ENCODE results near the gene MRM2. TPM values are rescaled to one million over a fixed set of nuclear protein-coding genes. Genes with fewer than 3 reads are reported as not detected.
"Not testable (repeated sequence)": the region's sequence is repeated elsewhere in the genome, so short reads cannot be mapped to it uniquely, and the experiment has no call there.

Gene MRM2
- polyA plus RNA-seq, 2 of the 4 experiments (the other 2 are of a cell fraction): 35.6 to 44.0 TPM

DNA sequence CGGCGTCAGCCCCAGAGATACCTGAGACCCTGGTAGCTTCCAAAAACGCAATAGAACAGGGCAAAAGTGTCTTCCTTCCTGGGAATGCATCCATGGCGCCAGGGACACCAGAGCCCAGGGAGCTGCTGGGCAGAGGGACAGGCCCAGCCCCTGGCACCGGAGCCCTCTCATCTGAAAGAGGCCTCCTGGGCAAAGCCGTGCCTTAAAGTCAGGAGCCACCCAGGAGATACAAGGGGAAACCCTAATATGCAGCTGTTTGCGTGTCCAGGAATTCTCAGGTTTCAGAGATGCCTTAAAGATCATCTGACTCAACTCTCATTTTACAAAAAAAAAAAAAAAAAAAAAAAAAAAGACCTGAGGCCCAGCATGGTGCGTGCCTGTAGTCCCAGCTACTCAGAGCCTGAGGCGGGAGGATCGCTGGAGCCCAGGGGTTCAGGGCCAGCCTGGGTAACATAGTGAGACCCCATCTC lies 28.0 kb upstream of the MRM2 start:
- peaks cover 9% of the 10 kb centered on the region for H3K4me1 ChIP-seq
- ATAC-seq (peak in 1 of 2 experiments; percentile 11; a peak in 2 of 6 replicates), FAIRE-seq (no peak), DNase-seq (ENCODE audit: low read depth in 1 of 2, low spot score in 1 of 2) (no peak)
- CTCF ChIA-PET: no interaction called here
- H3K4me3 ChIP-seq: no peak overlapping the region
- no peak for TF ChIP-seq EHMT2 (IDR thresholded peaks at IDR 0.05; ENCODE audit: low read depth)
- TF ChIP-seq, protein P1, sequence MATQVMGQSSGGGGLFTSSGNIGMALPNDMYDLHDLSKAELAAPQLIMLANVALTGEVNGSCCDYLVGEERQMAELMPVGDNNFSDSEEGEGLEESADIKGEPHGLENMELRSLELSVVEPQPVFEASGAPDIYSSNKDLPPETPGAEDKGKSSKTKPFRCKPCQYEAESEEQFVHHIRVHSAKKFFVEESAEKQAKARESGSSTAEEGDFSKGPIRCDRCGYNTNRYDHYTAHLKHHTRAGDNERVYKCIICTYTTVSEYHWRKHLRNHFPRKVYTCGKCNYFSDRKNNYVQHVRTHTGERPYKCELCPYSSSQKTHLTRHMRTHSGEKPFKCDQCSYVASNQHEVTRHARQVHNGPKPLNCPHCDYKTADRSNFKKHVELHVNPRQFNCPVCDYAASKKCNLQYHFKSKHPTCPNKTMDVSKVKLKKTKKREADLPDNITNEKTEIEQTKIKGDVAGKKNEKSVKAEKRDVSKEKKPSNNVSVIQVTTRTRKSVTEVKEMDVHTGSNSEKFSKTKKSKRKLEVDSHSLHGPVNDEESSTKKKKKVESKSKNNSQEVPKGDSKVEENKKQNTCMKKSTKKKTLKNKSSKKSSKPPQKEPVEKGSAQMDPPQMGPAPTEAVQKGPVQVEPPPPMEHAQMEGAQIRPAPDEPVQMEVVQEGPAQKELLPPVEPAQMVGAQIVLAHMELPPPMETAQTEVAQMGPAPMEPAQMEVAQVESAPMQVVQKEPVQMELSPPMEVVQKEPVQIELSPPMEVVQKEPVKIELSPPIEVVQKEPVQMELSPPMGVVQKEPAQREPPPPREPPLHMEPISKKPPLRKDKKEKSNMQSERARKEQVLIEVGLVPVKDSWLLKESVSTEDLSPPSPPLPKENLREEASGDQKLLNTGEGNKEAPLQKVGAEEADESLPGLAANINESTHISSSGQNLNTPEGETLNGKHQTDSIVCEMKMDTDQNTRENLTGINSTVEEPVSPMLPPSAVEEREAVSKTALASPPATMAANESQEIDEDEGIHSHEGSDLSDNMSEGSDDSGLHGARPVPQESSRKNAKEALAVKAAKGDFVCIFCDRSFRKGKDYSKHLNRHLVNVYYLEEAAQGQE (IDR thresholded peaks at IDR 0.05): no peak
- TF ChIP-seq HDAC2 (IDR thresholded peaks at IDR 0.05): no peak
- TF ChIP-seq ZFP36 (IDR thresholded peaks at IDR 0.05; ENCODE audit: borderline replicate concordance, partially characterized antibody): no peak
- no peak for TF ChIP-seq NFE2L2 (conservative IDR thresholded peaks at IDR 0.05; ENCODE audit: low read length)
- TF ChIP-seq RNF2 (IDR thresholded peaks at IDR 0.05; ENCODE audit: borderline replicate concordance, low read depth): no peak
- no peak for TF ChIP-seq ZC3H11A (IDR thresholded peaks at IDR 0.05)
- TF ChIP-seq MAZ (IDR thresholded peaks at IDR 0.05; ENCODE audit: borderline replicate concordance, low read depth, low read length): no peak
- no peak for TF ChIP-seq SMC3 (IDR thresholded peaks at IDR 0.05)
- no peak for TF ChIP-seq MYC (IDR thresholded peaks at IDR 0.05; ENCODE audit: borderline replicate concordance, low read length)
- TF ChIP-seq ZSCAN20 (CRISPR knock-in tag; IDR thresholded peaks at IDR 0.05): no peak
- TF ChIP-seq FOSL2 (IDR thresholded peaks at IDR 0.05): no peak
- TF ChIP-seq FOSL2 (CRISPR knock-in tag; IDR thresholded peaks at IDR 0.05): no peak
- no peak for TF ChIP-seq CEBPB (IDR thresholded peaks at IDR 0.05)
- TF ChIP-seq EP300 (IDR thresholded peaks at IDR 0.05): no peak
- TF ChIP-seq RFX5 (IDR thresholded peaks at IDR 0.05): no peak
- H3K9me3 ChIP-seq: no peaks in the 10 kb centered on the region
- no peak overlapping the region for H3K4me2 ChIP-seq
- POLR2A ChIA-PET: no interaction called here
- H3K27ac ChIP-seq: no peak overlapping the region; a peak in 1 of 6 replicates
- 82% methylated on average over 7 of the region's 10 CpGs for WGBS (ENCODE audit: missing lambda C conversion rate)

DNA sequence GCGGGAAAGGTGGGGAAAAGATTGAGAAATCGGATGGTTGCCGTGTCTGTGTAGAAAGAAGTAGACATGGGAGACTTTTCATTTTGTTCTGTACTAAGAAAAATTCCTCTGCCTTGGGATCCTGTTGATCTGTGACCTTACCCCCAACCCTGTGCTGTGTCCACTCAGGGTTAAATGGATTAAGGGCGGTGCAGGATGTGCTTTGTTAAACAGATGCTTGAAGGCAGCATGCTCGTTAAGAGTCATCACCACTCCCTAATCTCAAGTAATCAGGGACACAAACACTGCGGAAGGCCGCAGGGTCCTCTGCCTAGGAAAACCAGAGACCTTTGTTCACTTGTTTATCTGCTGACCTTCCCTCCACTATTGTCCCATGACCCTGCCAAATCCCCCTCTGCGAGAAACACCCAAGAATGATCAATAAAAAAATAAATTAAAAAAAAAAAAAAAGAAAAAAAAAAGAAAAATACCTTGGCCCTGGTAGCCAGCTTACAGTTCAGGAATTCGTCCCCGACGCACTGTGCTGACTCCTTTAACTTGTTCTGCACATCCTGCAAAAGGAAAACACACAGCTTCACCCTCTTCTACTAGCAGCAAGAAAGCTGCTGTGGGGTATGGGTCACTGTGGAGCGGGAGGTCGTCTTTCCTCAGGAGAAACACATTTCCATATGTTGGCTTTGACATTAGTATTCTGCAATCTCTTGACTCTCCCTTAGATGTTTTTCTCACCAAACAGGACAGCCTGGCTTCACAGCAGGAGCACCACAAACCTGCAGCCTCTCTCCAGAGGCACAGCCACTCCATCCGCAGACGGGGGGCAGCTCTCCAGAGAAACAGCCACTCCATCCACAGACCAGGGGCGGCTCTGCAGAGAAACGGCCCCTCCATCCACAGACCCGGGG lies 27.3 kb upstream of the MRM2 start:
- CTCF ChIA-PET: not testable (repeated sequence)

DNA sequence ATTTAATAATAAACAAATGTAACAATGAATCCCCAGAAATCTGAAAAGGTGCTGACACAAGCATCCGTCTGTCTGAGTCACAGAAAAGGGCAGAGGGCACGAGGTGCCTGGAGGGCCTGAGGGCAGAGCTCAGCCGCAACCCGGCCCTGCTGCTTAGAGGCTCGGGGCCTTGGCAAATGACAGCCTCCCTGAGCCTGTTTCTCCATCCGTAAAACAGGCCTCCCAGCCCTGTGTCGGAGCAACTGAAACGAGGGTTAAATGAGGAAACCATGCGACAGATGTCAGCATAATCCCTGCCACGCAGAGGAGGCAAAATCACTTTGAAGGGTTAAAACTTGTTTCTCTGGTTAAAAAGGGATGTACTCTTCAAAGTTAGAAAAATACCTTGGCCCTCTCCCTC lies 24.9 kb upstream of the MRM2 start:
- TF ChIP-seq, protein P2, sequence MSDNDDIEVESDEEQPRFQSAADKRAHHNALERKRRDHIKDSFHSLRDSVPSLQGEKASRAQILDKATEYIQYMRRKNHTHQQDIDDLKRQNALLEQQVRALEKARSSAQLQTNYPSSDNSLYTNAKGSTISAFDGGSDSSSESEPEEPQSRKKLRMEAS (IDR thresholded peaks at IDR 0.05): peak; percentile 41; the same call in 1 of the 2 replicates
- TF ChIP-seq CEBPB (IDR thresholded peaks at IDR 0.05): no peak
- TF ChIP-seq, protein P3, sequence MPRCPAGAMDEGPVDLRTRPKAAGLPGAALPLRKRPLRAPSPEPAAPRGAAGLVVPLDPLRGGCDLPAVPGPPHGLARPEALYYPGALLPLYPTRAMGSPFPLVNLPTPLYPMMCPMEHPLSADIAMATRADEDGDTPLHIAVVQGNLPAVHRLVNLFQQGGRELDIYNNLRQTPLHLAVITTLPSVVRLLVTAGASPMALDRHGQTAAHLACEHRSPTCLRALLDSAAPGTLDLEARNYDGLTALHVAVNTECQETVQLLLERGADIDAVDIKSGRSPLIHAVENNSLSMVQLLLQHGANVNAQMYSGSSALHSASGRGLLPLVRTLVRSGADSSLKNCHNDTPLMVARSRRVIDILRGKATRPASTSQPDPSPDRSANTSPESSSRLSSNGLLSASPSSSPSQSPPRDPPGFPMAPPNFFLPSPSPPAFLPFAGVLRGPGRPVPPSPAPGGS (IDR thresholded peaks at IDR 0.05): no peak
- peak; percentile 52 for TF ChIP-seq MAFK (IDR thresholded peaks at IDR 0.05; ENCODE audit: partially characterized antibody)
- TF ChIP-seq HOXB5 (CRISPR knock-in tag; IDR thresholded peaks at IDR 0.05): no peak
- no peak for TF ChIP-seq HDAC2 (IDR thresholded peaks at IDR 0.05)
- no peak for TF ChIP-seq GATA3 (IDR thresholded peaks at IDR 0.05; ENCODE audit: borderline replicate concordance)
- no peak for TF ChIP-seq CBX8 (IDR thresholded peaks at IDR 0.05)
- TF ChIP-seq RAD21 (conservative IDR thresholded peaks at IDR 0.05 in 1 of 2, IDR thresholded peaks at IDR 0.05 in 1 of 2): no peak
- TF ChIP-seq, protein P1 (IDR thresholded peaks at IDR 0.05): no peak
- no peak for TF ChIP-seq NPAS2 (CRISPR knock-in tag; IDR thresholded peaks at IDR 0.05; ENCODE audit: borderline replicate concordance)
- TF ChIP-seq FOSL2 (IDR thresholded peaks at IDR 0.05): no peak
- 0 out of 2 replicates have a peak, but pooled peaks have one; percentile 43 for TF ChIP-seq FOSL2 (CRISPR knock-in tag; IDR thresholded peaks at IDR 0.05)
- ChIA-PET POLR2A (no interaction called here), CTCF (interaction anchor here (0.5 to 1.9 kb wide), 3 partner anchors 19 to 206 kb away, joined by 4 read pairs; no protein-coding TSS in a partner anchor)
- no peak overlapping the region for H3K4me3 ChIP-seq
- peak; percentile 66 to 72; a peak in 4 of 6 replicates for ATAC-seq
- no peaks in the 10 kb centered on the region for H3K9me3 ChIP-seq
- no peak for FAIRE-seq
- 35% methylated on average over 10 of the region's 10 CpGs for WGBS (ENCODE audit: missing lambda C conversion rate)
- peak overlapping the region; percentile 42; the same call in 2 of the 3 replicates for H3K4me2 ChIP-seq
- DNase-seq (ENCODE audit: low read depth in 1 of 2, low spot score in 1 of 2): peak; percentile 43 to 61
- peak overlapping the region in 1 of 2 experiments; percentile 7; a peak in 2 of 6 replicates for H3K27ac ChIP-seq
- peaks cover 9% of the 10 kb centered on the region for H3K4me1 ChIP-seq

More for the DNA sequence above, 27.3 kb upstream of the MRM2 start:
- H3K9me3 ChIP-seq; POLR2A ChIA-PET; DNase-seq (ENCODE audit: low read depth in 1 of 2, low spot score in 1 of 2); H3K4me2 ChIP-seq; FAIRE-seq; H3K27ac ChIP-seq; H3K4me1 ChIP-seq; H3K4me3 ChIP-seq: not testable (repeated sequence)
- WGBS (ENCODE audit: missing lambda C conversion rate): 73% methylated on average over 11 of the region's 18 CpGs
- peak in 1 of 2 experiments; percentile 46; a peak in 3 of 6 replicates for ATAC-seq

Measured in A549 (cell line).